ENCODE measurements around the gene CIAO3.
"Not testable (repeated sequence)": the region's sequence is repeated elsewhere in the genome, so short reads cannot be mapped to it uniquely, and the experiment has no call there.

The CIAO3 gene

DNA sequence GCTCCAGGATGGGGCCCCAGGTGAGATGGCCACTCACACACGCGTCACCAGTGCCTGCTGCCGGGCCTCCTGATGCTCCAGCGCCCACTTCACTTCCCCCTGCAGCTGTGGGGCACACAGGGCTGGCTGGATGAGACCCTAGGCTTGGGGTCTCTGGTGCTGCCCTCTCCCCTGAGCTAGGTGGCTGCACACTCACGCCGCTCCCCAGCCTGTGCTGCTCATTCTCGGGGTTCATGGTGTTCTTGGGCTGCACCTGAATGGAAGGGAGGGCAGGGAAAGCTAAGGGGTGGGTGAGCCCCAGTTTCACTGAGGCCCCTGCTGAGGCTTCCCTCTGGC is 15.8 kb downstream of the CIAO3 start:
- no peak for DNase-seq (ENCODE audit: low read depth in 1 of 2, low spot score in 1 of 2)

DNA sequence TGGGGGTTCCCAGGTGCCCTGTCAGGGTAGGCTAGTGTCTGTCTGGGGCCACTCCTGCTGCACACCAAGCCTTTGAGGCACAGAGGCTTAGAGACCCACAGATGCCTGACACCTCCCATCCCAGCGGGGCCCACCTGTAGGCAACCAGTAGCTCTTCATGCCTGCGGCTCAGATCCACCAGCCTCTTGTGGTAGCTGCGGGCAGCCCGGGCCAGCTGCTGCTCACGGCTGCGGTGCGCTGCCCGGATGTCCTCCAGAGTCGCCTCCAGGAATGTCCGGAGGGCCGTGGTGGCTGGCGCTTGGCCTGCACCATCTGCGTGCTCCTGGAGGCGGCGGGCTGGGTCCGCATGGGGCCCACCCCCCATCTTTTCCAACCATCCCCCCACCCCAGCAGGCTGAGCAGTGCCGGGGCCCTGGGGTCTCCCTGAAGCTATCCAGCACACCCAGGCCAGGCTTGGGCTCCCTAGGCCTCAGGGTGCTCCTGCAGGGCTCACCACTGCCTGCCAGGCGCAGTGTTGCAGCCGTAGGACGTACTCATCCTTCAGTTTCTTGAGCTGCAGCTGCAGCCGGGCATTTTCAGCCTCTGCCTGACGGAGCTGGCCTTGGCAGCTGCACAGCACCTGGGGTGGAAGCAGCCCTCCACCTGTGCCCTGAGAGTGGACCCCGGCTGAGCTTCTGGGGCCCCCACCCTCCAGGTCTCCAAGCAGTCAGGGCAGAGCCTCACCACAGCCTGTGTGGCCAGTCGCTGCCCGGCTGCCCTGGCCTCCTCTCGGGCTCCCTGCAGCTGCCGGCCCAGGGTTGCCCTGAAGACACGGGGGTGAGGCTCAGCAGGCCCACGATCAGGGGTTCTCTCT is 16.4 kb downstream of the CIAO3 start:
- DNase-seq (ENCODE audit: low read depth in 1 of 2, low spot score in 1 of 2), result no peak

DNA sequence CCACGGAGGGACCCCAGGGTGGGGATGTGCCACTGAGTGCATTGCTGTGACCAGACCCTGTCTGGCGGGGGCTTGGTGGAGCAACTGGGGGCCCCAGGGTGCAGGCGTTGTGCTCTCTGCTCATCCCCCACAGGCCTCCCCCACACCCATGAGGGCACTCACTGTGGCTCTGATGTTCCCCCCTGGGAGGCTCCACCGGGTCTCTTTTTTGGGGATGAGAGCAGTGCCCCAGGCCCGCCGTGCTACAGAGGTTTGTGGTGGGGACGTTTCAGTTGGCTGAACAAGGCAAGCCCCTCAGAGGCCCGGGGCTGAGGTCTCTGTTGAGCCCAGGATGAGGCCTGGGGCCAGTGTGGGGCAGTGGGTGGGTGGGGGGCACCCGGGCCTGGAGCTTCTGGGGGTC is 17.1 kb downstream of the CIAO3 start:
- no peak for DNase-seq (ENCODE audit: low read depth in 1 of 2, low spot score in 1 of 2)

DNA sequence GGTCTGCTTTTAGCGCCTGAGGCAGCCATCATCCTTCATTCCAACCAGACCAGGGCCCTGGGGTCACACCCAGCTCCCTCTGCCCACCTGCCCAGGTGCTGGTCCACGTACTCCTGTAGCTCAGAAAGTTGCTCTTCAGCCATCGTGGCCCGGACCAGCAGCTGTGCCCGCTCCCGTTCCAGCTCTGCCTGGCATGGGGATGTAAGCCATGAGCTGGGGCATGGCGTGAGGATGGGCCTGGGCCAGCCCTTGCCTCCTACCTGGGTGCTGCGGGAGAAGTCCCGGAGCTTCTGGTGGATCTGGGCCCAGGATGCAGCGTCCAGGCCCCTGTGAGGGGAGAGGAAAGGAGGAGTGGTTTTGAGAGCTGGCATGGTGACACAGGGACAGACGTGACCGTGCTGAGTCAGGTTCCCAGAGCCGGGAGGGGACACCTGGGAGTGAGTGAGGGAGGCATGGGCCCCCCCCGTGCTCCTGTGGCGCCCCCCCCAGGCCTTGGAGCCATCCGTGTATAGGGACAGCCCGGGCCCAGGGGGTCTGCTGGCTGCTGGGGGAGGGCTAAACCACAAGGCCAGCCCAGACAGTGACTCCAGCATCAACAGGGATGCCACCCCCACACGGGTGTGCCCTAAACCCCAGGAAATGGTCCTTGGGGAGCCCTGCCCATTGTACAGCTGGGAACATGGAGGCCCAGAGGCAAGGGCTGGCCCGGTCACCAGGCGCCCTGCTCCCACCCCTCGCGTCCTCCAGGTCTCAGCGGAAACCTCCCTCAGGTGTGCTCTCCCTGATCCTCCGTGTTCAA is 17.8 kb downstream of the CIAO3 start:
- no peak for DNase-seq (ENCODE audit: low read depth in 1 of 2, low spot score in 1 of 2)

DNA sequence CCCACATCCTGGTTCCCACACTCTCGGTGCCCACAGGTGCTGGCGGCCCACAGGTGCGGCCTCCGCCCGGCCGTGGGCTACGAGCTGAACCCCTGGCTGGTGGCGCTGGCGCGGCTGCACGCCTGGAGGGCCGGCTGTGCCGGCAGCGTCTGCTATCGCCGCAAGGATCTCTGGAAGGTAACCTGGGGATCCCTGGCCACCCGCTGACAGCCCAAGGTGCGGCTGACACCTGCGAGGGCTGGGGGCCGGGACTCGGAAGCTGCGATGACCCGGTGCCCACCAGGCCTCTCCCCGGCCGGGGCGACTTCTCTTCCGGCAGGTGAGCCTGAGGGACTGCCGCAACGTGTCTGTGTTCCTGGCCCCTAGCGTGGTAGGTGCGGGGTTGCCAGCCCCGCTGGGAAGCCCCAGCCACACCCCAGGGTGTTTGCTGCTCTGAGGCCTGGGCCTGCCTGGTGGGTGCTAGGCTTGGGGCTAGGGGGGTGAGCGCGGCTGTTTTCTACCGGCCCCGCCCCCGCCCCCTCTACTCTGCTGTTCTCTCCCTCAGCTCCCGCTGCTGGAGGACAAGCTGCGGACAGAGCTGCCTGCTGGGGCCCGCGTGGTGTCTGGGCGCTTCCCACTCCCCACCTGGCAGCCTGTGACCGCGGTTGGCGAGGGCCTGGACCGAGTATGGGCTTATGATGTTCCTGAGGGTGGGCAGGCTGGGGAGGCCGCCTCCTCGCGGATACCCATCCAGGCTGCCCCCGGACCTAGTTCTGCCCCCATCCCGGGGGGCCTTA is 18.8 kb downstream of the CIAO3 start:
- DNase-seq (ENCODE audit: low read depth in 1 of 2, low spot score in 1 of 2), result no peak

DNA sequence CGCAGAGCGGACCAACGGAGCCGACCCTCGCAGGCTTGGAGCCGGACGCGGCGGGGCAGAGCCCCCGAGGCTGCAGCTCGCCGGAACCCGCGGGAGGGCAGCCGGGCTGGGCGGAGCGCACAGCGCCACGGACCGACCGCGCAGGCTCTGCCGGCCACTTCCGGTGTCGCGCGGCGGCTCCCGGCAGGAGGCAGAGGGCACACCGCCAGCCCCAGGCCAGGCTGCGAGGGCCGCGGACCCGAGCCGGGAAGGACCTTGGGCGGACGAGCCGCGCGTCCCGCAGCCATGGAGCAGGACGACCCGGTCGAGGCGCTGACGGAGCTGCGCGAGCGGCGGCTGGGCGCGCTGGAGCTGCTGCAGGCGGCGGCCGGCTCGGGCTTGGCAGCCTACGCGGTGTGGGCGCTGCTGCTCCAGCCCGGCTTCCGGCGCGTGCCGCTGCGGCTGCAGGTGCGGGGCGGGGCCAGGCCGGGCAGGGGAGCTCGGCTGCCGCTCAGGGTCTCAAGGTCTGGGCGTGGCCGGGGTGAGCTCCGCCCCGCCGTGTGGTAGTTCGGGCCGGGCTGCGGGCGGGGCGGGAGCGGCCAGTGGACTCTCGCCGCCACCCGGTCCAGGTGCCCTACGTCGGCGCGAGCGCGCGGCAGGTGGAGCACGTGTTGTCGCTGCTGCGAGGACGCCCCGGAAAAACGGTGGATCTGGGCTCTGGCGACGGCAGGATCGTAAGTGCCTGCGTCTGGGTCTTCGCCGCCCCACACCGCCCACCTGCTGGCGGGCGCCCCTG is 19.6 kb downstream of the CIAO3 start, which contains the start of gene ANTKMT:
TSS of gene ANTKMT (plus strand) at position 157 of the 775 bp plus-strand sequence. CDS start at position 286, 129 bp downstream.
- DNase-seq (ENCODE audit: low read depth in 1 of 2, low spot score in 1 of 2), result peak; percentile 26 to 68

DNA sequence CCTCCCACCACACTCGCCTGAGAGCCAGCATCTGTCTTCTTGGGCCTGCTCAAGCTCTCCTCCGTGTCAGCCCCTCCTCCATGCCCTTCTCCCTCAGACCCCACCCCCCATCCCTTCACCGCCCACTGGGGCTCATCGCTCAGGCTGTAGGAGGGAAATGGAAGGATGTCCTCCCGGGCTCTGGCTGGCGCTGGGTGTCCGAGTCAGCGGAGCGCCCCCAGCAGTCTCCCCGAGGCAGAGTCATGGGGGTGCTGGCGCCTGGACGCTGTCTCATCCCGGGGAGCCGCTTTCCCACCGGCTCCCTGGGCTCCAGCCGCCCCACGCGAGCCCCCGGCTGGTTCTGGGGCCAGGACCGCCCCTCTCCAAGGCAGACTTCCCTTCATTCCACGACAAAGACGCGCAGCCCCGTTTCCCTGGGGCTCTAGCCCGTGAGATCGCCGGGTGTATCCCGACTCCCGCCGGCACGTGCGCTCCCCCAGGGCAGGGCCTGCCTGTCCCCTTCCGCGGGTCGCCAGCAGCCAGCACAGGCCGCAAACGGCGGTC is 20.3 kb downstream of the CIAO3 start:
- DNase-seq (ENCODE audit: low read depth in 1 of 2, low spot score in 1 of 2), result no peak

DNA sequence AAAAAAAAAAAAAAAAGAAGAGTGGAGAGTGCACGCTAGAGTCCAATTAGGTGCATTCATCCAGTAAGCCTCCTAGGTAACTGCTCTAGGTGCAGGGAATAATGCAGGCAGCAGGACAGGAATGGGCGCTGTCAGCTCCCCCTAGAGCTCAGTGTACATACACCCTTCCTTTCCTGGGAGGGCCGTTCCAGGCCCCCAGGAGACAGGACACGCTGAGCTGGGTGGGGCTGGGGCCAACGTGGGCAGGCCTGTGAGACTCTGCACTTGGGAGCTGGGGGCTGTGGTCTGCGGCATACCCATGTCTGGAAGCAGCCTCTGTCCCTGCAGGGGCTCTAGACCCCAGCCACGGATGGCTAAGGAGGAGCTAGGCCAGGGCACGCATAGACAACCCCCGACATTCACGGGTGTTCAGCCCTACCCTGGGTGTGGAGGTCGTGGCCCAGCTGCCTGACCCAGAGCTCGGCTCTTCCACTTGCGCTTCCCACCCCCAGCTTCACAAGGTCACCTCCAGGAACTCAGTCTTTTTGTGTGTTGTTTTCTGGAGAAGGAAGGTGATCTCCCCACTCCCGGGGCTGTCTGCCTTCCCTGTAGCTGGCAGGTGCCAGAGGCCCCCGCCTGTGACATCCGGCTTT is 20.9 kb downstream of the CIAO3 start:
- no peak for DNase-seq (ENCODE audit: low read depth in 1 of 2, low spot score in 1 of 2)

DNA sequence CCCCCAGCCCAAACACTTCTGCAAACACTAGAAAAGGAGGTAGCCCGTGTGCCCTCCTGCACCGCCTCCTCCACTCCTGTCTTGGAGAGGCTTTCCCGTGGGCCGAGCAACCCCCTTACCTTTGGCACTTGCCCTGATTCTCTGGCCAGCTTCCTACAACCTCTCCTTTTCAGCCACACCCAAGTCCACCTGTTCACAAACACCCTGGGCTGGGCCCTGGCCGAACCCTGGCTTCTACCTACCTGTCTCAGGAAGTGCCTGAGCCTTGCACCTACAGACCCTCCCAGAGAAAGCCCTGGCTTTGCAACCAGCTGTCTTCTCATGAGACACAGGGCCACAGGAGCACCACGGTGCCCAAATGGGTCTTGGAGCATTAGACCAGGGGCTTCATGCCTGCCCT is 21.9 kb downstream of the CIAO3 start:
- no peak for DNase-seq (ENCODE audit: low read depth in 1 of 2, low spot score in 1 of 2)

DNA sequence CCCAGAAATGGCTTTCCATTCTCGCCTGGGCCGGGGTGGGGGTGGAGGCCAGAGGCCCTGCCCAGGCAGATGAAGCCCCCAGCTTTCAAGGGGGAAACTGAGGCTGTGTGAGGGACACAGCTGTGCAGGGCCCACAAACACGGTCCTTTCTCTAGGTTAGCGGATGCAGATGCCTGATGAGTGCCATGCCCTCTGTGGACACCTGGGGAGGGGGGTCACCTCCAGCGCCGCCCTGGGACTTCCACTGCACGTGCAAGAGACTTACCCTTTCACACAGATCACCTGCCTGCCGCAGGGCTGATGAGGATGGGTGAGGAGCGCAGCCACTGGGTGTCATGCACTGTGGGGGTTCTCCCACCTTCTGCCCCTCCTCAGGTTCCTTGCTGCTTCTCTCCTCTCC is 22.4 kb downstream of the CIAO3 start:
- DNase-seq (ENCODE audit: low read depth in 1 of 2, low spot score in 1 of 2), result no peak

DNA sequence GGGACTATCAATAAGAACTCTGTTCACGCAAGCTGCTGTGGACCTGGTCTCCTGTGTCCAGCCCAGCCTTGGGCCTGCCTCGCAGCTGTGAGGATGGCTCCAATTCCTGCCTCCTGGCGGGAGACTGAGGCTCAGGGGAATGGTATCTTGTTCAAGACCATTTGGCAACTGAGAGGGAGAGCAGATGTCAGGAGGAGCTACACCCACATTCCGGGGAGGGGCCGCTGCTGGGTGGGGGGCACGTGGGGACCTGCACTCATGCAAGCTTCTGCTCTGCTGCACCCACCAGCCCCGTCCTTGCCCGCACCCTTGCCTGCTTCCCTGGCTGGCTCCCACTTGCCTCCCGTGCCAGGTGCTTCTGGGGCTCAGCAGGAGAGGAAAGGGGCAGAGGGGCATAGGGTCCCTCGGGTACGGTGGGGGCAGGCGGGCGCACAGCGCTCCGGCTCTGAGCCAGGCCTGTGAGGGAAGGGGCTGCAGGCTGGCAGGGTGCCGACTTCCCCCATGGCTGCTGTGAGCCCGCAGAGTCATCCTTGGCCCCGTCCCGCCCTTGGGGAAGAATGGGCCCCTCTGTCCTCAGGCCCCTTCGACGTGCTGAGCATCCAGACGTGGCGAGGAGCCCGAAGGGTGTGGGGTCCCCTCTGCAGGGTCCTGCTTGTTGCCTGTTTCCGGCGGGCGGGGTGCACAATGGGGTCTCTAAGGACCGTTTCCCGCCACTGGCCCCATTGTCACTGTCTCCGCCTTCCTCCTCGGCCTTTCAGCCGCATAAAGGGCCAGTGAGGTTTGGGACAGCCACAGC is 23.1 kb downstream of the CIAO3 start:
- DNase-seq (ENCODE audit: low read depth in 1 of 2, low spot score in 1 of 2), result no peak

DNA sequence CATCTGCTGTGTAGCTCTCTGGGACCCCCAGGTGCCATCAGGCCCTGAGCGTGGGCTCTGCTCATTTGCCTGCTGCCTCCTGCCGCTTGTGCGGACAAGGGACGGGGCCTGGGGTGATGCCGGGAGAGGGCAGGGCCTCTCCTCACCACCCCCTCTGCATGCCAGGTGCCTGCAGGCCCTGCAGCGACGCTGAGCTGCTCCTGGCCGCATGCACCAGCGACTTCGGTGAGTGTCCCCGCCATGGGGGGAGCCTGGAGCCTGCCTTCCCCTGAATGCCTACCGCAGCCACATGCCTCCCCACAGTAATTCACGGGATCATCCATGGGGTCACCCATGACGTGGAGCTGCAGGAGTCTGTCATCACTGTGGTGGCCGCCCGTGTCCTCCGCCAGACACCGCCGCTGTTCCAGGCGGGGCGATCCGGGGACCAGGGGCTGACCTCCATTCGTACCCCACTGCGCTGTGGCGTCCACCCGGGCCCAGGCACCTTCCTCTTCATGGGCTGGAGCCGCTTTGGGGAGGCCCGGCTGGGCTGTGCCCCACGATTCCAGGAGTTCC is 23.9 kb downstream of the CIAO3 start:
- DNase-seq (ENCODE audit: low read depth in 1 of 2, low spot score in 1 of 2), result no peak

DNA sequence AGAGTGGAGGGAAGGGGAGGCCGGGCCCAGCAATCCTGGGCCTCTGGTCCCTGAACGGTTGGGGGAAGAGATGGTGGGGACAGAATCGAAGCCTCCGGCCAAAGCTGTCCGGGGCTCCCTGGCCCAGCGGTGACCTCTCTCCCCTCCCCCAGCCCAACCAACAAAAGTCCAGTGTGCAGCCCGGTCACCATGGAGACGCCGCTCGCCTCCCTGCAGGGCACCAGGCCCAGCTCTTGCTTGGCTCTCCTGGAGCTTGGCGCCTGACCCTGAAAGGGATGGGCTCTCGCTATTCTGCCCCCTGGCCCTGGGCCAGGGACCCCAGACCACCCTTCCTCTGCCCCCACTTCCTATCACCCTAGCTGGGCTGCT is 24.6 kb downstream of the CIAO3 start:
- DNase-seq (ENCODE audit: low read depth in 1 of 2, low spot score in 1 of 2), result no peak

DNA sequence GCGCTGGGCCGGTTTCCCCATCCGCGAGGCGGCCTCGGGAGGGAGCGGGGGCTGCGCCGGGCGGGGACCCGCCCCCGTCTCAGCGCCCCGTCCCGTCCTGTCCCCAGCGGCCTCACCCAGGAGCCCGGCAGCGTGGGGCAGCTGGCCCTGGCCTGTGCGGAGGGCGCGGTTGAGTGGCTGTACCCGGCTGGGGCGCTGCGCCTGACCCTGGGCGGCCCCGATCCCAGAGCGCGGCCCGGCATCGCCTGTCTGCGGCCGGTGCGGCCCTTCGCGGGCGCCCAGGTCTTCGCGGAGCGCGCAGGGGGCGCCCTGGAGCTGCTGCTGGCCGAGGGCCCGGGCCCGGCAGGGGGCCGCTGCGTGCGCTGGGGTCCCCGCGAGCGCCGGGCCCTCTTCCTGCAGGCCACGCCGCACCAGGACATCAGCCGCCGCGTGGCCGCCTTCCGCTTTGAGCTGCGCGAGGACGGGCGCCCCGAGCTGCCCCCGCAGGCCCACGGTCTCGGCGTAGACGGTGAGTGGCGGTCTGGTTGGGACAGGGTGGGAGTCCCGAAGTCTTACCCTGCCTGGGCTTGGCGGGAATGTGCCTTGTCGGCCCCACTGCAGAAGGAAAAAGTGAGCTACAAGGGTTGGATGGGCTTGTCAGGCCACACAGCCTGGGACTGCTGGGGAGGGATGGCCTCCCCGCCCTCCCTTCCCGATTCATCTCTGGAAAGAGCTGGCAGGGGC is 25.2 kb downstream of the CIAO3 start:
- no peak for DNase-seq (ENCODE audit: low read depth in 1 of 2, low spot score in 1 of 2)

DNA sequence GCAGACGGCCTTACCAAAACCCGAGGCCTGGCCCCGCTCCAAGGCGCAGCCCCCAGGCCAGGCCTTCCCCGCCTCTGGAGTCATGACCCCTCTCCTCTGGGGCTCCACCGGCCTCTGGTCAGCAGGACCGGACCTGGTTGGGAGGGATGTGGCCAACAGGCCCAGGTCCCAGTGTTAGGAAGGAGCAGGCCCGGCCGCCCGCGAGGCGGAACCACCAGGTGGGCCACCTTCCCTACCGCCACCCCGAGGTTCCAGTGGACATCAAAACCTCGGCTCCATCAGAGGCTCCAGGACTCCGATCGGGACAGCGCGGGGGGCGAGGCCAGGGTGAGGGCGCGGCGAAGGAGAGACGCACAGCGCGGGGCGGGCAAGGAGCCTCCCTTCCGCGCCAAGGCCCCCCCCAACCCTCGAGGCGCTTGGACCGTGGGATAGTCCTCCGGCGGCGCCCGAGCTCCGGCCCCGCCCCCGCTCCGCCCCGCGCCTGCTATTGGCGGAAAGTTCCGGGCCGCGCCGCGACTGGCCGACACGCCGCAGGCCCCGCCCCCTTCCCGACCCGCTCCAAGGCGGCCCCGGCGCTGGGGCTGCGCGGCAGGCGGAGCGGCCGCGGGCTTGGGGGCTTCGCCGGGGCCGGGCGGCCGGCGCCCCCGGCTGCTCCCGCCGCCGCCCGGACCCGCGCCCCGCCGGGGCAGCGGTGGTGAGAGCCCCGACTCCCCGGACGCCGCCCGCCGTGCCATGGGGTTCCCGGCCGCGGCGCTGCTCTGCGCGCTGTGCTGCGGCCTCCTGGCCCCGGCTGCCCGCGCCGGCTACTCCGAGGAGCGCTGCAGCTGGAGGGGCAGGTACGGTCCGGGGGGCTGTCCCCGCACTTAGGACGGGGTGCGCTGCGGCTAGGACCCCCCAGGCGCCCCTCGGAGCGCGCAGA is 26.0 kb downstream of the CIAO3 start, which contains the start of gene METRN:
TSS of gene METRN (plus strand) at position 561 of the 919 bp plus-strand sequence. CDS start at position 733, 172 bp downstream.
- peak; percentile 79 to 84 for DNase-seq (ENCODE audit: low read depth in 1 of 2, low spot score in 1 of 2)

DNA sequence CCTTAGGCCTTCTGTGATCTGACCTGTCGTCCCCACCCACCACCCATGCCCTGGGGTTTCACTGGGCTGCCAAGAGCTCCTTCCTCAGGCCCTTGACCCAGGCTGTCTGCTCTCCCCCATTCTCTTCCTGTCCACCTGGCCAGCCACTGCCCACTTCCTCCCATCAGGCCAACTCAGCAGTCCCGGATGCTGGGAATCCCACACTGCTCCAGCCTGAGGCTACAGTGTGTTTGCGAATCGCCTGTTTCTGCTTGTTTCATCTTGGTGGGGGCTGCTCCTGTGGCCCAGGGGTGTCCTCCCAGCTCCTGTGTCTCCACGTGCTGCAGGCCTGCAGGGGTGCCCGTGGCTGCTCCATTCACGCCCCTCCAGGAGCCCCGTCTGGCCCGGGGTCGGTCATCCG is 26.7 kb downstream of the CIAO3 start:
- no peak for DNase-seq (ENCODE audit: low read depth in 1 of 2, low spot score in 1 of 2)

DNA sequence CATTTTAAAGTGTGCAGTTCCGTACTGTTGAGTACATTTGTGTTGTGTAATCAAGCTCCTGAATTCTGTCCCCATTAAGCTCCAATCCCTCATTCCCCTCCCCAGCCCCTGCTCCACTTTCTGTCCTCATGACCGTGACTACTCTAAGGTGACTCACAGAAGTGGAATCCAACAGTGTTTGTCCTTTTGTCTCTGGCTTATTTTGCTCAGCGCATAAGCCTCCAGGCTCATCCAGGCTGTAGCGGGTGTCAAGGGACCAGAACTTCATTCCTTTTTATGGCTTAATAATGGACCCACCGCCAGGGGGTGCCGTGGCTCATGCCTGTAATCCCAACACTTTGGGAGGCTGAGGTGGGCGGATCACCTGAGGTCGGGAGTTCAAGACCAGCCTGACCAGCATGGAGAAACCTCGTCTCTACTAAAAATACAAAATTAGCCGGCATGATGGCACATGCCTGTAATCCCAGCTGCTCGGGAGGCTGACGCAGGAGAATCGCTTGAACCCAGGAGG is 28.0 kb downstream of the CIAO3 start:
- not testable (repeated sequence) for DNase-seq (ENCODE audit: low read depth in 1 of 2, low spot score in 1 of 2)

All from activated T-helper 1 cell treated with anti-CD3 and anti-CD28 coated beads, Interleukin-2, amount 50 U/mL, for 16 hours (primary cell).